Lung (tissue), 16 donors: ENCODE measurements around the gene DEFB118. TPM values are rescaled to one million over a fixed set of nuclear protein-coding genes. Genes with fewer than 3 reads are reported as not detected.

ENCODE experiments used
- ATAC-seq: fragments of 200-7000 bp; cut with Tn5 transposase; one replicate; pipeline ENCODE4 v1.9.1; 2020; ENCODE audit warnings: moderate number of reproducible peaks; ENCODE audit not compliant: insufficient read depth, low FRiP score
- DNase-seq, 3 donors: peaks; one replicate each; pipeline ENCODE4 v3.0.0-alpha.2; 2013 to 2017
- H3K27ac ChIP-seq, 2 donors: one replicate each; pipeline ENCODE4 v1.5.1; 2013; ENCODE audit warnings: mild to moderate bottlenecking in 2 of 2, moderate library complexity in 2 of 2, control low read depth in 1 of 2, inconsistent platforms in 1 of 2, low read depth in 1 of 2, low read length in 1 of 2
- H3K27me3 ChIP-seq, 3 donors: one replicate each; pipeline ENCODE4 v1.5.1; 2013; ENCODE audit warnings: low read length in 2 of 3; ENCODE audit not compliant: control insufficient read depth in 3 of 3, insufficient read depth in 3 of 3
- H3K36me3 ChIP-seq, 4 donors: one replicate each; pipeline ENCODE4 v1.5.1; 2013; ENCODE audit warnings: low read length in 4 of 4, mild to moderate bottlenecking in 1 of 4, moderate library complexity in 1 of 4; ENCODE audit not compliant: control insufficient read depth in 4 of 4, insufficient read depth in 4 of 4
- H3K4me1 ChIP-seq, 5 donors: one replicate each; pipeline ENCODE4 v1.5.1; 2013; ENCODE audit warnings: low read length in 5 of 5, mild to moderate bottlenecking in 2 of 5, moderate library complexity in 1 of 5; ENCODE audit not compliant: control insufficient read depth in 5 of 5, insufficient read depth in 5 of 5
- H3K4me3 ChIP-seq: one replicate; pipeline ENCODE4 v1.5.1; 2013; ENCODE audit warnings: mild to moderate bottlenecking, control low read depth, moderate library complexity
- H3K9ac ChIP-seq, 2 donors: one replicate each; pipeline ENCODE4 v1.5.1; 2013; ENCODE audit warnings: low read length in 2 of 2, control low read depth in 1 of 2; ENCODE audit not compliant: insufficient read depth in 1 of 2
- H3K9me3 ChIP-seq, 4 donors: one replicate each; pipeline ENCODE4 v1.5.1; 2013; ENCODE audit warnings: low read length in 3 of 4, mild to moderate bottlenecking in 1 of 4, moderate library complexity in 1 of 4; ENCODE audit not compliant: control insufficient read depth in 4 of 4, insufficient read depth in 3 of 4
- CTCF ChIP-seq: IDR thresholded peaks from 2 replicates; pipeline ENCODE4 v1.5.1; 2012; ENCODE audit warnings: mild to moderate bottlenecking; ENCODE audit errors: control extremely low read depth, extremely low read depth
- WGBS, 2 donors: extraction: QIAGEN DNeasy Blood & Tissue Kit; methylation state at CpG; one replicate each; pipeline ENCODE4 v1.1.7; 2013; 5-methylcytosine and 5-hydroxymethylcytosine counted together
- long read RNA-seq, 5 donors: transcript quantifications; one replicate each; lab custom pipeline, GENCODE V29; 2026
- polyA plus RNA-seq, 2 donors: library from polyadenylated mRNA; stranded (reverse); fragments of 200-250 nt; gene quantifications; one replicate each; pipeline ENCODE4 v1.2.1, GENCODE V29; 2013
- total RNA-seq, 2 donors: library from RNA; depleted of rRNA in 1 of 2; stranded (reverse); fragments of >200 nt in 1 of 2; gene quantifications; one replicate each; pipeline ENCODE4 v1.2.1, GENCODE V29; 2014 to 2021
- donor health status: control.
- donor health status: control.
- donor health status: Bipolar disorder and iron deficiency.
- donor health status: healthy.
- donor health status: DM: yes; HTN: yes; CAD: no.

The DEFB118 gene
- total RNA-seq (not detected), polyA plus RNA-seq (not detected)
- long read RNA-seq, donor 1 = 0 reads
- long read RNA-seq, donor 2 = 0 reads
- long read RNA-seq, donor 3 = 0 reads
- long read RNA-seq, donor 4 = 0 reads
- long read RNA-seq, donor 5 = 0 reads

GRCh38 chr20:31368301-31368700, at the start of gene DEFB118:
Gene DEFB118, plus strand, starts transcription at chr20:31368601. Its CDS starts 50 bp downstream, at chr20:31368651.
- H3K4me3 ChIP-seq = no peak within 1 kb of the TSS
- peaks cover 0 to 11% (median 4%) of the 10 kb centered on the region in 4 donors for H3K9me3 ChIP-seq
- H3K27me3 ChIP-seq = no peaks in the 10 kb centered on the region
- DNase-seq (no peak), ATAC-seq (no peak)
- WGBS, 2 donors = 76 to 87% methylated on average over 2 of the region's 2 CpGs
- no peak for TF ChIP-seq CTCF
- H3K27ac ChIP-seq = no peak within 1 kb of the TSS
- H3K9ac ChIP-seq = no peak within 1 kb of the TSS
- no peaks in the 10 kb centered on the region for H3K4me1 ChIP-seq
- no peaks in the 10 kb centered on the region for H3K36me3 ChIP-seq

GRCh38 chr20:31322504-31322903, 45.9 kb upstream of the DEFB118 start:
- Histone ChIP-seq H3K27me3 (no peaks in the 10 kb centered on the region), H3K36me3 (no peaks in the 10 kb centered on the region), H3K9me3 (peaks cover 0 to 15% (median 3%) of the 10 kb centered on the region in 4 donors), H3K9ac (no peak overlapping the region), H3K4me1 (no peaks in the 10 kb centered on the region), H3K4me3 (no peak overlapping the region), H3K27ac (no peak overlapping the region)
- 45 to 52% methylated on average over 3 of the region's 3 CpGs for WGBS, 2 donors
- no peak for TF ChIP-seq CTCF
- DNase-seq = no peak
- no peak for ATAC-seq

GRCh38 chr20:31330893-31331292, 37.5 kb upstream of the DEFB118 start:
- Histone ChIP-seq H3K36me3 (no peaks in the 10 kb centered on the region), H3K27ac (no peak overlapping the region), H3K4me3 (no peak overlapping the region), H3K9ac (no peak overlapping the region), H3K27me3 (no peaks in the 10 kb centered on the region), H3K4me1 (no peaks in the 10 kb centered on the region), H3K9me3 (peaks cover 0 to 7% (median 2%) of the 10 kb centered on the region in 4 donors)
- no peak for DNase-seq
- no peak for ATAC-seq
- TF ChIP-seq CTCF = no peak

GRCh38 chr20:31341470-31341869, 26.9 kb upstream of the DEFB118 start:
- Histone ChIP-seq H3K4me3 (no peak overlapping the region), H3K36me3 (no peaks in the 10 kb centered on the region), H3K9ac (no peak overlapping the region), H3K4me1 (no peaks in the 10 kb centered on the region), H3K27me3 (no peaks in the 10 kb centered on the region), H3K9me3 (peaks cover 0 to 7% (median 0%) of the 10 kb centered on the region in 4 donors), H3K27ac (no peak overlapping the region)
- ATAC-seq = no peak
- TF ChIP-seq CTCF = no peak
- no peak for DNase-seq
